GM15510 (cell line): ENCODE results near the gene PSMB2.

Source experiments
- POLR2A ChIP-seq: IDR thresholded peaks from 3 replicates; pipeline ENCODE4 v1.6.1; 2011; ENCODE audit warnings: borderline replicate concordance; ENCODE audit not compliant: insufficient read length; ENCODE audit errors: extremely low read depth

PSMB2 gene

GRCh38 chr1:35656863-35657232 is 15.5 kb upstream of the PSMB2 start:
- no peak for TF ChIP-seq POLR2A

- TF ChIP-seq POLR2A = no peak
Measured at GRCh38 chr1:35656148-35656862, 15.0 kb upstream of the PSMB2 start.

- no peak for TF ChIP-seq POLR2A
Measured at GRCh38 chr1:35655196-35655595, 13.9 kb upstream of the PSMB2 start.

GRCh38 chr1:35650416-35650815 is 9.1 kb upstream of the PSMB2 start:
- TF ChIP-seq POLR2A = no peak

- no peak for TF ChIP-seq POLR2A
Measured at GRCh38 chr1:35646043-35646442, 4.7 kb upstream of the PSMB2 start.

GRCh38 chr1:35644204-35644603 is 2.9 kb upstream of the PSMB2 start:
- TF ChIP-seq POLR2A = no peak

- TF ChIP-seq POLR2A = no peak
Measured at GRCh38 chr1:35642471-35642955, 1.2 kb upstream of the PSMB2 start.

- no peak for TF ChIP-seq POLR2A
Measured at GRCh38 chr1:35640380-35641232, 720 bp downstream of the PSMB2 start.

GRCh38 chr1:35637401-35637809 is 3.9 kb downstream of the PSMB2 start:
- no peak for TF ChIP-seq POLR2A

- TF ChIP-seq POLR2A = no peak
Measured at GRCh38 chr1:35633547-35633946, 7.8 kb downstream of the PSMB2 start.

- no peak for TF ChIP-seq POLR2A
Measured at GRCh38 chr1:35631396-35631795, 9.9 kb downstream of the PSMB2 start.

- no peak for TF ChIP-seq POLR2A
Measured at GRCh38 chr1:35629051-35629450, 12.3 kb downstream of the PSMB2 start.

- no peak for TF ChIP-seq POLR2A
Measured at GRCh38 chr1:35623832-35624231, 17.5 kb downstream of the PSMB2 start.

GRCh38 chr1:35622510-35623178 is 18.7 kb downstream of the PSMB2 start:
- TF ChIP-seq POLR2A = no peak

- TF ChIP-seq POLR2A = no peak
Measured at GRCh38 chr1:35619237-35620121, 21.8 kb downstream of the PSMB2 start.

- no peak for TF ChIP-seq POLR2A
Measured at GRCh38 chr1:35615440-35615839, 25.9 kb downstream of the PSMB2 start.
